Parathyroid adenoma (tissue), 2 donors: Measurements from ENCODE around the gene WNT5A.

ENCODE experiments used
- H2AFZ ChIP-seq: fragments of 300-600 bp; sonication (generic); one replicate; pipeline ENCODE4 v1.7.0; 2017; ENCODE audit warnings: antibody characterized with exemption, mild to moderate bottlenecking
- H3K27ac ChIP-seq: fragments of 300-600 bp; sonication (generic); one replicate; pipeline ENCODE4 v1.7.0; 2017
- H3K27me3 ChIP-seq: fragments of 300-600 bp; sonication (generic); one replicate; pipeline ENCODE4 v1.7.0; 2017; ENCODE audit warnings: low read length; ENCODE audit not compliant: control insufficient read depth, insufficient read depth
- H3K36me3 ChIP-seq: fragments of 300-600 bp; sonication (generic); one replicate; pipeline ENCODE4 v1.7.0; 2017; ENCODE audit warnings: low read length; ENCODE audit not compliant: control insufficient read depth, insufficient read depth
- H3K4me1 ChIP-seq: fragments of 300-600 bp; sonication (generic); one replicate; pipeline ENCODE4 v1.7.0; 2017; ENCODE audit warnings: control low read depth
- H3K4me2 ChIP-seq: fragments of 300-600 bp; sonication (generic); one replicate; pipeline ENCODE4 v1.7.0; 2017; ENCODE audit warnings: low read length
- H3K4me3 ChIP-seq: fragments of 300-600 bp; sonication (generic); one replicate; pipeline ENCODE4 v1.7.0; 2017; ENCODE audit warnings: low read depth, low read length
- H3K79me2 ChIP-seq: fragments of 300-600 bp; sonication (generic); one replicate; pipeline ENCODE4 v1.7.0; 2017; ENCODE audit warnings: control low read depth
- H3K9ac ChIP-seq: fragments of 300-600 bp; sonication (generic); one replicate; pipeline ENCODE4 v1.7.0; 2017; ENCODE audit warnings: mild to moderate bottlenecking
- H3K9me3 ChIP-seq: fragments of 300-600 bp; sonication (generic); one replicate; pipeline ENCODE4 v1.7.0; 2017; ENCODE audit warnings: low read length; ENCODE audit not compliant: control insufficient read depth
- CTCF ChIP-seq: fragments of 300-600 bp; sonication (generic); IDR thresholded peaks from one replicate; pipeline ENCODE4 v1.7.0; 2017; ENCODE audit warnings: antibody characterized with exemption, mild to moderate bottlenecking
- donor health status: primary hyperparathyroidism.

Gene WNT5A

GRCh38 chr3:55473788-55474187 lies 13.3 kb downstream of the WNT5A start:
- Histone ChIP-seq H3K79me2 (no peaks in the 10 kb centered on the region), H3K4me1 (no peaks in the 10 kb centered on the region), H3K4me3 (no peak overlapping the region), H3K27me3 (no peaks in the 10 kb centered on the region), H3K36me3 (no peaks in the 10 kb centered on the region), H3K27ac (no peak overlapping the region), H2AFZ (no peak overlapping the region), H3K9ac (no peak overlapping the region), H3K9me3 (no peaks in the 10 kb centered on the region), H3K4me2 (no peak overlapping the region)
- TF ChIP-seq CTCF, result no peak

- H3K9me3 ChIP-seq, result no peaks in the 10 kb centered on the region
- H3K27me3 ChIP-seq, result no peaks in the 10 kb centered on the region
- no peaks in the 10 kb centered on the region for H3K36me3 ChIP-seq
- H3K4me3 ChIP-seq, result no peak overlapping the region
- no peaks in the 10 kb centered on the region for H3K4me1 ChIP-seq
- no peak overlapping the region for H3K4me2 ChIP-seq
- no peak overlapping the region for H3K9ac ChIP-seq
- no peak overlapping the region for H3K27ac ChIP-seq
- H3K79me2 ChIP-seq, result no peaks in the 10 kb centered on the region
- H2AFZ ChIP-seq, result no peak overlapping the region
- no peak for TF ChIP-seq CTCF
Observed at GRCh38 chr3:55471522-55472280, 15.4 kb downstream of the WNT5A start.

GRCh38 chr3:55471084-55471483 lies 16.0 kb downstream of the WNT5A start:
- TF ChIP-seq CTCF, result no peak
- no peak overlapping the region for H3K4me2 ChIP-seq
- H3K79me2 ChIP-seq, result no peaks in the 10 kb centered on the region
- no peak overlapping the region for H3K4me3 ChIP-seq
- no peak overlapping the region for H3K27ac ChIP-seq
- no peaks in the 10 kb centered on the region for H3K36me3 ChIP-seq
- H3K9ac ChIP-seq, result no peak overlapping the region
- no peaks in the 10 kb centered on the region for H3K27me3 ChIP-seq
- H2AFZ ChIP-seq, result no peak overlapping the region
- no peaks in the 10 kb centered on the region for H3K9me3 ChIP-seq
- no peaks in the 10 kb centered on the region for H3K4me1 ChIP-seq

- no peaks in the 10 kb centered on the region for H3K9me3 ChIP-seq
- no peak for TF ChIP-seq CTCF
- no peaks in the 10 kb centered on the region for H3K79me2 ChIP-seq
- no peak overlapping the region for H3K27ac ChIP-seq
- no peaks in the 10 kb centered on the region for H3K36me3 ChIP-seq
- H3K4me1 ChIP-seq, result no peaks in the 10 kb centered on the region
- no peak overlapping the region for H3K9ac ChIP-seq
- H3K27me3 ChIP-seq, result no peaks in the 10 kb centered on the region
- H2AFZ ChIP-seq, result no peak overlapping the region
- H3K4me2 ChIP-seq, result no peak overlapping the region
- no peak overlapping the region for H3K4me3 ChIP-seq
Observed at GRCh38 chr3:55469957-55470526, 17.1 kb downstream of the WNT5A start.

GRCh38 chr3:55468251-55468650 lies 18.9 kb downstream of the WNT5A start:
- Histone ChIP-seq H3K9me3 (no peaks in the 10 kb centered on the region), H3K4me1 (no peaks in the 10 kb centered on the region), H3K27me3 (no peaks in the 10 kb centered on the region), H3K36me3 (no peaks in the 10 kb centered on the region), H3K4me3 (no peak overlapping the region), H3K4me2 (no peak overlapping the region), H2AFZ (no peak overlapping the region), H3K79me2 (no peaks in the 10 kb centered on the region), H3K9ac (no peak overlapping the region), H3K27ac (no peak overlapping the region)
- no peak for TF ChIP-seq CTCF
